Sigmoid colon (tissue), 7 donors: Measurements from ENCODE around the gene LIPG. TPM values are rescaled to one million over a fixed set of nuclear protein-coding genes. Genes with fewer than 3 reads are reported as not detected.

Source experiments
- DNase-seq: peaks from one replicate; pipeline ENCODE4 v3.0.0-alpha.2; 2019
- H3K27ac ChIP-seq, 4 donors: fragments of 200-600 bp; sonication (generic); one replicate each; pipeline ENCODE4 v1.5.1; 2016 to 2019; ENCODE audit warnings: mild to moderate bottlenecking in 1 of 4
- H3K27me3 ChIP-seq, 3 donors: fragments of 200-600 bp; sonication (generic); one replicate each; pipeline ENCODE4 v1.5.1; 2019; ENCODE audit warnings: mild to moderate bottlenecking in 1 of 3
- H3K36me3 ChIP-seq, 4 donors: fragments of 200-600 bp; sonication (generic); one replicate each; pipeline ENCODE4 v1.5.1; 2016 to 2019
- H3K4me1 ChIP-seq, 4 donors: fragments of 200-600 bp; sonication (generic); one replicate each; pipeline ENCODE4 v1.5.1; 2017 to 2019
- H3K4me3 ChIP-seq, 4 donors: fragments of 200-600 bp; sonication (generic); one replicate each; pipeline ENCODE4 v1.5.1; 2017 to 2019; ENCODE audit warnings: mild to moderate bottlenecking in 2 of 4, moderate library complexity in 1 of 4
- H3K9me3 ChIP-seq, 4 donors: fragments of 200-600 bp in 3 of 4; sonication (generic) in 3 of 4; one replicate each; pipeline versions ENCODE4 v1.5.1 to v1.6.1; 2013 to 2019
- CTCF ChIP-seq, 4 experiments: fragments of 450-650 bp in 3 of 4; fragments of 200-600 bp in 1 of 4; IDR thresholded peaks; one replicate each; pipeline ENCODE4 v1.5.1; 2016 to 2019; ENCODE audit warnings: antibody characterized with exemption in 4 of 4, mild to moderate bottlenecking in 3 of 4, moderate library complexity in 2 of 4
- EP300 ChIP-seq, 4 donors: sonication (generic); formaldehyde crosslinking; IDR thresholded peaks; one replicate each; pipeline ENCODE4 v1.6.1; 2017; ENCODE audit warnings: antibody characterized with exemption in 4 of 4
- POLR2A ChIP-seq, 2 donors: fragments of 450-650 bp; IDR thresholded peaks; one replicate each; pipeline ENCODE4 v1.6.1; 2016; ENCODE audit warnings: antibody characterized with exemption in 2 of 2, mild to moderate bottlenecking in 2 of 2, moderate library complexity in 2 of 2
- POLR2AphosphoS5 ChIP-seq, 4 donors: sonication (generic); formaldehyde crosslinking; IDR thresholded peaks; one replicate each; pipeline ENCODE4 v1.6.1; 2017; ENCODE audit warnings: antibody characterized with exemption in 4 of 4
- WGBS, 2 donors: extraction: QIAGEN DNeasy Blood & Tissue Kit; methylation state at CpG; one replicate each; pipeline ENCODE4 v1.1.7; 2013; 5-methylcytosine and 5-hydroxymethylcytosine counted together
- intact Hi-C: fragments of 100-400 bp; cut with DNase I; formaldehyde crosslinking; loops from one replicate; pipeline ENCODE4 v1.15.1; 2023
- polyA plus RNA-seq, 3 donors: library from polyadenylated mRNA; stranded (reverse); fragments of 200-250 nt; gene quantifications; one replicate each; pipeline ENCODE4 v1.2.3, GENCODE V29; 2013
- total RNA-seq, 4 donors: library from RNA; depleted of rRNA; stranded (reverse); fragments of >200 nt; gene quantifications; one replicate each; pipeline ENCODE4 v1.1.0, GENCODE V29; 2016
- donor health status: healthy with polysubstance abuse.
- donor health status: Bipolar disorder and iron deficiency.
- donor health status: healthy.

The LIPG gene
- total and polyA plus RNA-seq, 7 donors = under 0.01 to 21.9 (median 2.4) TPM

- H3K36me3 ChIP-seq = no peaks in the 10 kb centered on the region
- peak overlapping the region; percentile 27 to 45 (median 36) for H3K27ac ChIP-seq
- H3K27me3 ChIP-seq = no peaks in the 10 kb centered on the region
- peak overlapping the region; percentile 3 to 32 (median 13) for H3K4me3 ChIP-seq
- intact Hi-C loops = no loop called here
- TF ChIP-seq POLR2AphosphoS5 (IDR thresholded peaks at IDR 0.05) (peak in 3 of 4 donors; percentile 31 to 50 (median 42)), EP300 (IDR thresholded peaks at IDR 0.05) (no peak)
- peaks cover 0 to 32% (median 24%) of the 10 kb centered on the region in 4 donors for H3K4me1 ChIP-seq
- peak; percentile 89 for DNase-seq
- 84 to 85% methylated on average over 10 of the region's 10 CpGs for WGBS, 2 donors
- H3K9me3 ChIP-seq = no peaks in the 10 kb centered on the region
Measured at GRCh38 chr18:49645841-49646351, 84.0 kb downstream of the LIPG start.

DNA sequence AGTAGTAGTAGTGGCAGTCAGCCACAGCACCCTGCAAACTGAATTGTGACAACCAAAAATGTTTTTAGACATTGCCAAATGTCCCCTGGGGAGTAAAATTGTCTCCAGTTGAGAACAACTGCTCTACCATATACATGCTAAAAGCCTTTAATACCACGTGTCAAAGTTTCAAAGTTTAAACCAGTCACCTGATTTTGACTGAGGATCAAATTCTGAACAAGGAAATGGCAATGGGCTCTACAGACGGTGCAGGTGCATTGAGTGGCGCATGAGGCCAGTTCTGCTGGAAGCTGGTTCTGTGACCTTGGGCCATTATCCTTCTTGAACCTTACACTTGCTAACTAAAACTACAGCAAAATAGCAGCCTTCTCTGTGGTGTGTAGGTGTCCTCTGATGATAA, 85.0 kb downstream of the LIPG start:
- no peak overlapping the region for H3K4me3 ChIP-seq
- WGBS, 2 donors = 35 to 76% methylated on average over 3 of the region's 3 CpGs
- H3K9me3 ChIP-seq = no peaks in the 10 kb centered on the region
- peak overlapping the region in 2 of 4 donors; percentile 31 to 41 for H3K27ac ChIP-seq
- H3K27me3 ChIP-seq = no peaks in the 10 kb centered on the region
- no peaks in the 10 kb centered on the region for H3K36me3 ChIP-seq
- H3K4me1 ChIP-seq = peaks cover 0 to 32% (median 24%) of the 10 kb centered on the region in 4 donors
- DNase-seq = peak; percentile 17
- TF ChIP-seq POLR2A (IDR thresholded peaks at IDR 0.05) = no peak
- TF ChIP-seq CTCF (IDR thresholded peaks at IDR 0.05) = no peak
- TF ChIP-seq POLR2AphosphoS5 (IDR thresholded peaks at IDR 0.05) = no peak
- no peak for TF ChIP-seq EP300 (IDR thresholded peaks at IDR 0.05)
- intact Hi-C loops = no loop called here

DNA sequence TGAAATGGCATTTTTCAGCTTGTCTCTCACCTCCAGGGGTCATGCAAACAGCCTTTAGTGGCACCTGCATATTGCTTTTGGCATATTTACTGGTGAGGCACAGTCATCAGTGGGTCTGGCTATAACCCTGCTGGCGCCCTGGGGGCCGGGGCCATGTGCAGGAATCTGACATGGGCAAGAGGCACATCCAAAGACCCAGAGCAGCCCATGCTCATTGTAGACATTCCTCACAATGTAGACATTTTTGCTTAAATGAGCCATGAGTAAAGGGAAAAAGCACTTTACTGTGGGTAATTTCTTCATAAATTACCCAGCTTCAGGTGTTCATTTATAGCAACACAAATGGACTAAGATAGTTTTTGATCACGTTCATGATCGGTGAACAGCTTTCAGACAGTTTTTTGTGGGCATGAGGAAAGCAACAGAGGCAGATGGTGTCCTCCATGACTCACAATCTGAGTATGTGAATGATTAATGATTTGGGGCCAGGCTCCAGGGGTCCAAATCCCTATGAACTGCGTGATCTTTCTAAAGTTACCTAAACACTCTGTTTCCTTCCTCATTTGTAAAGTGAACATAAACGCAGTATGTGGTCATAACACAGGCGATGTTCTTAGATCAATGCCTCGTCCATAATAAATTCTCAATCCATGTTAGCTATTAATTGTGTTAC, 85.8 kb downstream of the LIPG start:
- Histone ChIP-seq H3K4me1 (peaks cover 0 to 32% (median 24%) of the 10 kb centered on the region in 4 donors), H3K27ac (peak overlapping the region in 2 of 4 donors; percentile 31 to 49), H3K4me3 (no peak overlapping the region), H3K9me3 (no peaks in the 10 kb centered on the region), H3K36me3 (no peaks in the 10 kb centered on the region), H3K27me3 (no peaks in the 10 kb centered on the region)
- 65 to 81% methylated on average over 8 of the region's 8 CpGs for WGBS, 2 donors
- intact Hi-C loops = no loop called here
- TF ChIP-seq CTCF (IDR thresholded peaks at IDR 0.05) (no peak), POLR2AphosphoS5 (IDR thresholded peaks at IDR 0.05) (peak in 1 of 4 donors; percentile 5), POLR2A (IDR thresholded peaks at IDR 0.05) (no peak)
- DNase-seq = peak; percentile 41

DNA sequence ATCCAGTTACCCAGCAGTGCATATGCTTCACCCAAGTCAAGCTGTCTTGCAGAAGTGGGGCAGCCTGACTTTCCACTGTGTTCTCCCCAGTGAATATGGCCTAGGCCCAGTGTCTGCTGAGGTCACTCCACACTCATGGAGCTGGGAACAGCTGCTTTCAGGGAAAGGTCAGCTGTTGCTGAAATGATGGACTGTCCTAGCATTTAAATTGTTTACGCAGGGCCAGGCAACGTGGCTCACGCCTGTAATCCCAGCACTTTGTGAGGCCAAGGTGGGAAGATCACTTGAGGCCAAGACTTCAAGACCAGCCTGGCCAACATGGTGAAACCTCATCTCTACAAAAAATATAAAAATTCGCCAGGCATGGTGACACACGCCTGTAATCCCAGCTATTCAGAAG, 86.5 kb downstream of the LIPG start:
- TF ChIP-seq EP300 (IDR thresholded peaks at IDR 0.05) = no peak
- peak in 2 of 4 donors; percentile 60 to 62 for TF ChIP-seq POLR2AphosphoS5 (IDR thresholded peaks at IDR 0.05)

More for the DNA sequence above, 86.5 kb downstream of the LIPG start:
- H3K27ac ChIP-seq = peak overlapping the region in 3 of 4 donors; percentile 31 to 49 (median 32)
- H3K9me3 ChIP-seq = no peaks in the 10 kb centered on the region
- H3K36me3 ChIP-seq = no peaks in the 10 kb centered on the region
- intact Hi-C loops = no loop called here
- H3K4me1 ChIP-seq = peaks cover 0 to 38% (median 24%) of the 10 kb centered on the region in 4 donors
- H3K27me3 ChIP-seq = no peaks in the 10 kb centered on the region
- WGBS, 2 donors = 77 to 81% methylated on average over 5 of the region's 5 CpGs
- no peak overlapping the region for H3K4me3 ChIP-seq
- DNase-seq = no peak

Other genes with a start within 250 kb of the LIPG start
- gene DYM, start 101.4 kb upstream of the LIPG start, total RNA-seq = 100 to 1,000 TPM in 1 of 4 donors, 10 to 100 TPM in 3; 53.9 to 123 (median 81.8) TPM
- gene DYM, start 101.4 kb upstream of the LIPG start, polyA plus RNA-seq = 10 to 100 TPM; 13.8 to 16.6 (median 13.9) TPM
- gene C18orf32, start 74.8 kb upstream of the LIPG start, total RNA-seq = 10 to 100 TPM; 29.1 to 57.8 (median 45.8) TPM
- 10 to 100 TPM; 58.4 to 68.7 (median 64.9) TPM for gene C18orf32, start 74.8 kb upstream of the LIPG start, polyA plus RNA-seq
- 1,000 to 10,000 TPM; 2,588 to 3,861 (median 3,027) TPM for gene RPL17, start 69.6 kb upstream of the LIPG start, total RNA-seq
- gene RPL17, start 69.6 kb upstream of the LIPG start, polyA plus RNA-seq = 1,000 to 10,000 TPM; 2,394 to 4,238 (median 2,434) TPM